ENCODE results near the gene ITGAL.
"Not testable (repeated sequence)": the region's sequence is repeated elsewhere in the genome, so short reads cannot be mapped to it uniquely, and the experiment has no call there.

Gene ITGAL

DNA sequence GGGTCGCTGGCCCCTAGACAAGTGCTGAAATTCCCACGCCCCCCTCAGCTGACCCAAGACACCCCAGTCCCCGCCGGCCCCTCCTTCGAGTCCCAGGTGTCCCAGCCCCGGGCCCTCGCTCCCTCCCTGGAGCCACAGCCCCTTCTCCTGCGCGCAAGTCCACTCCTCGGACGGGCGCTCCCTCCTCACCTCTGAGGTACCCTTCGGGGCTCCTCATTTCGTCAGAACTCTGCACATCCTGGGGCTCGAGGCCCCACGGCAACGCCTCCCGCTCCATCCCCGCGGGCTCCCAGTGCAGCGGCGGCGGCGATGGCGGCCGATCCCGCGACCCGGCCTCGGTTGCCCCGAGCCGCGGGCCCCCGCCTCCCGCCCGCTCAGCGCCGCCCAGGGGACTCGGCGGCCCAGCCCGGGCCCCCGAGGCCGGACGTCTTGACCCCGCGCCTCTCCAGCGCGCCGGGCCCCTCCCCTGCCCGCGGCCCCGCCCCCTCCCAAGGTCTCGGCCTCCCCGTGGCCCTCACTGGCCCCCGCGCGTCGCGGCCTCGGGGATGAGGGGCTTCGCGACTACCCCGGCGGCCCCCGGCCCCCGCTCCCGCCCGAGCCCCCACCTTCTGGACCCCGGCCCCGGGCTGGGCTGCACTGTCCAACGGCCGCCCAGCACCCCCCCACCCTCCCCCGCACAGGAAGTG is 53.7 kb downstream of the ITGAL start, which contains the start of gene ZNF768:
TSS of gene ZNF768 (minus strand) at position 430 of the 686 bp plus-strand sequence. CDS start at position 277, 153 bp downstream.
- no peak for DNase-seq (ENCODE audit: low spot score)

DNA sequence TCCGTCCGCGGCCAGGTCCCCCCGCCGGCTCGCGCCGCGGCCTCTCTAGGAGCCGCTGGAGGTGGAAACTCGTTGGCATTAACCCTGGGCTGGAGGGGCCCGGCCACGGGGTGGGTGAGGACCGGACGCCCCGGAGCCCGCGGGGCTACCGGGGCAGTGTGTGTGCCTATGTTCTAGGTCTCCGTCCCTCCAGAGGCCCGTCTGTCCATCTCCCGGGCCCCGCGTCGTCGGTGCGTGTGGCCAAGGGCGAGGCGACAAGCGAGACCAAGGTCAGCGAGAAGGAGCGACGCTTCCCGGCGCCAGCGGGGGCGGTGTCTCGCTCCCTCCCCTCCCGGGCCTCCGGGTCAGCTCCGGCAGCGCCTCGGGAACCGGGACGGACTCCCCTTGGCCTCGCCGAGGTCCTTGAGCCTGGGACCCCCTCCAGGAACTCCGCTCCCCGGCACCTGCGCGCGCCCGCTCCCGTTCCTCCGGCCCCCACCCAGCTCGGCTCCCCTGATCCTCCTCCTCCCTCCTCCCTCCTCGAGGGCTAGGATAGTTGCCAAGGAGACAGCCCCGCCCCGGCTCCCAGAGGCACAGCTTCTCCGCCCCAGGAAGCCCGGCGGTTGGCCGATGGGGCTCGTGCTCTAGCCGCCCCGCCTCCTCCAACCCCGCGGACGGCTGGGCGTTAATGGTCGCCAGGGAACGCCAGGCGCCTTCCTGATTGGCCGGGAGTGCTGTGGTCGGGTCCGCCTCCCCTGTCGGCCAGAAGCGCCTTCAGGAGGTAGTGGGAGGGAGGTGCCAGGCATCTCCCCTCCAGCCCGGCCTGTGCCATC is 54.5 kb downstream of the ITGAL start:
- DNase-seq (ENCODE audit: low spot score): peak; percentile 98

DNA sequence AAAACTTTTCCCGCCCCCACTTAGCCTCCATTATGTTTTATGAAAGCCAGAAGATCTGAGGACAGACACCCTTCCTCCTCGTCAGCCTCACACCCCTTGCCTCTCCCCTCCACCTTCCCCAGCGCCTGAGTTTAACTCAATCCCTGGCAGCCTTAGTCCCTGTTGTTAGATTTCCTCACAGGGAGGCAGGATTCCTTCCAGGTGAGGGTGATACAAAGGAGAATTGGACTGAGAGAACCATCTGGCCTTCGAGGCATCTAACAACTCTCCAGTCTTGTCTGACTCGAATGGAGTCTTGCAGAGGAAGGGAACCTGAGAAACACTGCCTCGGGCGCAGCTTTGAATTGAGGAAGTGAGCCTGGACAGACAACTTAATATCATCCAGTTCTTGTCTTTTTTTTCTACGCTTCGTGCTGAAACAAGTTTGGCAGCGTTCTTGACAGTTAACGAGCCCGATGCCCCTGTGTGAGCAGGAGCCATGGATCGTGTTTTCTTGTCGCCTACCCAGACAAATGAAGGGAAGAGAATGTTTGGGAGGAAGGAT is 55.2 kb downstream of the ITGAL start:
- no peak for DNase-seq (ENCODE audit: low spot score)

- no peak for DNase-seq (ENCODE audit: low spot score)
Measured at GRCh38 chr16:30528799-30529457, 56.4 kb downstream of the ITGAL start.

DNA sequence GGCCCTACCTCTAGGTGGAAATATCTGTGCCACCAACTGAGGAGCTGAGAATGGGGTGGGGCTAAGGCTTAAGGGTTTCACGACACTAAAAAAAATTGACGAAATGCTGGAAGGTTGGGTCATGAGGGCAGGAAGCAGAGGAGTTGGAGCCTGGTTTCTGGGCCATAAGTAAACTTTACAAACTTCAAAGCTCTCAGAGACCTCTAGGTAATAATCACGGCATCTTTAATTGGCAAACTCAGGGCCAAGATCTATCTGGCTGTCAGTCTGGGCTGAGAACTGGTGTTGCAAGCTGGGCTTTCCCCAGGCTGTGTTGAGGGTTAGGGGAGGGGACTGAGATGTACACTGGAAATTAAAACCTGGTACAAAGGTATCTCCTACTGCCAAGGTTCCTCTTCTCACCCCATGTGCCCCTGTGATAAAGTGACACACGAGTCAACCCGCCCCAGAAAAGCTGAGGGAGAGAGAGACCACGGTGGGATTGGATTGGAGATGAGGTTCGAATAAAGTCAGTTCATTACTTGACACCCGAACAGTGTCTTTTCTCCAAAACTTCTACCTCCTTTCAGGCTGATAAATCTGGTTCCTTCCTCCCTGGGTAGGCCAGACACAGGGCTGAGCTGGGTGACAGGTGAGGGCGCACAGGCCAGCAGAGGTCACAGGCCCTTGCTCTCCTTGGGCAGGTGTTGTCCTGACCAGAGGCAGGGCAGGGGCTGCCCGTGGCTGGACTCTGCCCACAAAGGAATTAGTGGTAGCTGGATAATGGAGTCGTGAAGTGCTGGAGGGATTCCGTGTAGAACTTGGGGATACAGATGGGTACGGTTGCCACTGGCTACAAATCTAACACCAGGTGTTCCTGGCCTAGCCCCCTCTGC is 57.9 kb downstream of the ITGAL start:
- no peak for DNase-seq (ENCODE audit: low spot score)

DNA sequence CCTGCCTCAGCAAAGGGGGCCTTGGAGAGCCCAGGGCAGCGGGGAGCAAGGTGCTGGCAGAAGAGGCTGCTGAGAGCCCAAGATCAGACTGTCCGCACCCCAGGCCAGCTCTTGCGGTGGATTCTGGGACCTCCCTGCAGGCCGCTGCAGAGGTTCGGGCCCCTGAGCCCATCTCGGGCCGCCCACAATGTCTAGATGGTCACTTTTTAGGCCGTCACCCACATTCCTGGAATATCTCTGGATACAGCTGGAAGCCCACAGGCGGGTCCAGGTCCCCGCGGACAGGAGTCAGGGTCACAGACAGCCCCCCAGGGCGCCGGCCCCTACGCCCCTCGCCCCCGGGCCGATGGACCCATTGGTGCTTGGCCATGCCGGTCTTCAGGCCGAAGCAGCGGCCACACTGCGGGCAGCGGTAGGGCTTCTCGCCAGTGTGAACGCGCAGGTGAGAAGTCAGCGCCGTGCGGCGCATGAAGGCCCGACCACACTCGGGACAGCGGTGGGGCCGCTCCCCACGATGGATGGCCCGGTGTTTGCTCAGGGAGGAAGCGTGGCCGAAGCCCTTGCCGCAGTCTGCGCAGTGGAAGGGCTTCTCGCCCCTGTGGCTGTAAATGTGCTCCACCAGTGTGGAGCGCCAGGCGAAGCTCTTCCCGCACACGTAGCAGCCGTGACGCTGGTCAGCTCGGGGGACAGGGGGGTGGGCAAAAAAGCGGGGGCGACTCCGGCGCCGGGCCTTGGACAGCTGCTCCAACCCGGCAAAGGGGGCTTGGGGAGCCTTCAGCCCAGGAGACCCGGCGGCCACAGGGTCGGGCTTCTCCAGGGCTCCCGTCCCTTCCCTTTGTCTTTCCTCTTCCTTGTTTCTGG is 60.0 kb downstream of the ITGAL start:
- no peak for DNase-seq (ENCODE audit: low spot score)

- no peak for DNase-seq (ENCODE audit: low spot score)
Measured at GRCh38 chr16:30533146-30533522, 60.6 kb downstream of the ITGAL start.

DNA sequence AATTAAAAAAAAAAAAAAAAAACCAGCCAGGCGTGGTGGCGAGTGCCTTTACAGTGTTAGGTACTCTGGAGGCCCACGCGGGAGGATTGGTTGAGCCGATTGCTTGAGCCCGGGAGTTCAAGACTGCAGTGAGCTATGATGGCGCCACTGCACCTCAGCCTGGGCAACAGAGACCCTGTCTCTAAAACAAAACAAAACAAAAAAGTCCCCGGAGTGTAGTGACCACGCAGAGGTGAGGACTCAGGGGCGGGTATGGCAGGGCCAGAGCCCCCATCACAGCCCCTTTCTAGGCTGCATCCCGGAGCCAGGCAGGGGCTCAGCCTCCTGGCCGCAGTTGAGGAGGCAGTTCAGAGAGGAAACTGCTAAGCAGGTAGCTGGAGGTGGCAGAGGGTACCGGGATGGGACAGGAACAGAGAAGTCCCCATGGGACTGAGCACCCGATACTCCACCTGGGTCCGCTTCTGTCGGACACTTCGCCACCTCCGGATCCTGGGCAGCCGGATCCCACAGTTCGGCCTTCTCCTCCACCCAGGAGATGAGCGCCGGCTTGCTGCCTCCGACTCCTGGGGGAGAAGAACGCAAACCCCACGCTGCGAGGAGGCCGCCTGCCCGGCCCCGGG is 61.3 kb downstream of the ITGAL start:
- DNase-seq (ENCODE audit: low spot score): peak; percentile 30

DNA sequence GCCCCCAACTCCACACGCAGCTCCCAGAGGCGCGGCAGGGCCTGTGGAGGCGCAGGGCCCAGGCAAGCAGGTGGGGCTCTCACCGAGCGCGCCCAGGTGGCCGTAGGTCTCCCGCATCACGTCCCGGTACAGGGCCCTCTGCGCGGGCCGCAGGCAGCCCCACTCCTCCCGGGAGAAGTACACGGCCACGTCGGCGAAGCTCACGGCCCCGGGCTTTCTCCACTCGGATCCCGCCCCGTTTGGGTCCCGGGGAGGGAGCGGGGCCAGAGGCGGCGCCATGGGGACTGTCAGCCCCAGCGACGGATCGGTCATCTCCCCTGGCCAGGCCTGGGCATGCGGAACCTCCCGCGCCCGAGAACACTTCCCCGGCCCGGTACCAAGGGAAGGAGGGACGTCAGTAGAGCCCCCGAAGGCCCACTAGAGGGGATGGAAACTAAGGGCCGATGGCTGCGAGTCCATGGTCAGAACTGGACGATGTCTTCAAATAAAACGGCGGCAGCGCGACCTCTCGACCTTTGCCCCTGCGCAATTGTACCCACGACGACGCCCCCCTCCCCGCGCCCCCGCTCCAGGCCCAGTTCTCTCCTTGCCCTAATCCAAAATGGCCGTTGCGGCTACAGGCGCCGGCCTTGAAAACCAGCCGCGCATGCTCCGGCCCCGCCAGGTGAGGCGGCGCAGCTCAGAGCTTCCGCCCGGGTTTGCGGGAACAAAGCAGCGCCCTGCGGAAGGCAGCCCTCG is 62.0 kb downstream of the ITGAL start, which contains the start of gene ZNF747:
TSS of gene ZNF747 (minus strand) at position 491 of the 738 bp plus-strand sequence. CDS start at position 312, 179 bp downstream.
- DNase-seq (ENCODE audit: low spot score): peak; percentile 93

DNA sequence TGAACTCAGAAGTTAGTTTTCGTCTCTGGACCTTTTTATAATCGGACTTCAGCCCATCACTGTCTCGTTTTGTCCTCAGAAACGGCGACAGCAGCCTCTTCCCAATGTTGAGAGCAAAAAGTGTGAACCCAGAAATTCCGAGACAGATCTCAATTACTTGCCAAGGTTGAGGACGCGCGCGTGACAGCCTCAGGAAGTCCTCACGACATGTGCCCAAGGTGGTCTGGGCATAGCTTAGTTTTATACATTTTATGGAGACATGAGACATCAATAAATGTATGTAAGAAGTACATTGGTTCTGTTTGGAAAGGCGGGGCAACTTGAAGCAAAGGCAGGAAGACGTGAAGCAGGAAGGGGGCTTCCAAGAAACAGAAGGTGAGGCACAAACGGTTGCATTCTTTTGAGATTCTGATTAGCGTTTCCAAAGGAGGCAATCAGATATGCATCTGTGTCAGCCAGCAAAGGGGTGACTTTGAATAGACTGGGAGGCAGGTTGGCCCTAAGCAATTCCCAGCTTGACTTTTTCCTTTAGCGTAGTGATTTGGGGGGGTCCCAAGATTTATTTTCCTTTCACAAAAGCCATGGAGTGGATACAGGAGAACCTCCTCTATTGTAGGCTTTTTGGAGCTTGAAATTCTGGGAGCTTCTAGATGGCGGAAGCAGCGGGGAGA is 62.7 kb downstream of the ITGAL start:
- DNase-seq (ENCODE audit: low spot score): peak; percentile 39

DNA sequence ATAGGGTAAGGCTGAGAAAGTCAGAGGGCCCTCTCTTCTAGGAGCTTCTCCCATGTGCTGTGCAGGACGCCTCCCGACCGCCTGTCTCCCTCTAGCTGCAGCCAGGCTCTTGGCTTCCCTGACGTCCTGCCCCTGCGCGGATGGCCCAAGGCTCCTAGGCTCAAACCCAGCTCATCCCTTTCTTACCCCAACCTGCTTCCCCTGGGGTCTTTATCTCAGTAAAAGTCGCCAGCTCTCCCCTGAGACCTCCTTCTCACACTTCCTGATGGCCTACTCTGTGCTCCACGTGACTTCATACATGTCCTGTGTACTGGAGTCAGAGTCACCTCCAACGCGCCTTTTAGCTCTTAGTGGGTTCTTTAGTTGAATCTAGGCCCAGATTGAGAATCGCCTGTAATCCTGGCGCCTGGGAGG is 63.2 kb downstream of the ITGAL start:
- DNase-seq (ENCODE audit: low spot score): peak; percentile 69

DNA sequence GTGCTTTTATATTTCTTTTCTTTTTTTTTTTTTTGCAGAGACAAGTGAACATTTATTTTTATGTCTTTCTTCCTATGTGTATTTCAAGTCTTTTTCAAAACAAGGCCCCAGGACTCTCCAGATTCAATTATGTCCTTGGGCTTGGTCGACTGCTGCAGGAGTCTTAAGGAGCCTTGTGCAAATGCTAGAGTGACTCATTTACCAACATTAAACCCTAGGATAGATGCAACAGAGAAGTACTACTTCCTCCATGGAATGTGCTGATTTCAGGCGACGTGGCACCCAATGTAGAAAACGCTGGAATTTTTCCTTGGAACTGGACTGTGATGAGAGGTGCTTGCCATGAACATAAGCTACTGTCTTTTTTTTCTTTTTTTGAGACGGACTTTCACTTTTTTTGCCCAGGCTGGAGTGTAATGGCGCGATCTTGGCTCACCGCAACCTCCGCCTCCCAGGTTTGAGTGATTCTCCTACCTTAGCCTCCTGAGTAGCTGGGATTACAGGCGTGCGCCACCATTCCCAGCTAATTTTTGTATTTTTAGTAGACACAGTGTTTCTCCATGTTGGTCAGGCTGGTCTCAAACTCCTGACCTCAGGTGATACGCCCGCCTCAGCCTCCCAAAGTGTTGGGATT is 64.0 kb downstream of the ITGAL start:
- DNase-seq (ENCODE audit: low spot score): not testable (repeated sequence)

- no peak for DNase-seq (ENCODE audit: low spot score)
Measured at GRCh38 chr16:30539000-30539964, 66.7 kb downstream of the ITGAL start.

DNA sequence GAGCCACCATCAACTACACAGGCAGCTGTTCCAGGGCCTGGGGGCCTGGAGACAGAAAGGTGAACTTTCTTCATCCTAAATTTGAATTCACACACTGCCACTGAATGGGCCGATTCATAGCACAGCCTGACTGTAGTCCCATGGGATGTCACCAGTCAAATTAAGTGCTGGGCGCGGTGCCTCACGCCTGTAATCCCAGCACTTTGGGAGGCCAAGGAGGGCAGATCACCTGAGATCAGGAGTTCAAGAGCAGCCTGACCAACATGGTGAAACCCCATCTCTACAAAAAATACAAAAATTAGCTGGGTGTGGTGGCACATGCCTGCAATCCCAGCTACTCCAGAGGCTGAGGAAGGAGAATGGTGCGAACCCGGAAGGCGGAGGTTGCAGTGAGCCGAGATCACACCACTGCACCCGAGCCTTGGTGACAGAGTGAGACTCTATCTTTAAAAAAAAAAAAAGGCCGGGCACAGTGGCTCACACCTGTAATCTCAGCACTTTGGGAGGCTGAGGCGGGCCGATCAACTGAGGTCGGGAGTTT is 67.5 kb downstream of the ITGAL start:
- DNase-seq (ENCODE audit: low spot score): not testable (repeated sequence)

- DNase-seq (ENCODE audit: low spot score): not testable (repeated sequence)
Measured at GRCh38 chr16:30540916-30541464, 68.4 kb downstream of the ITGAL start.
